ENCODE results near the gene RNF144A. TPM values are rescaled to one million over a fixed set of nuclear protein-coding genes. Genes with fewer than 3 reads are reported as not detected.
A peak's percentile ranks its signal among the peaks of the same experiment; 100 is the strongest.

Gene RNF144A
- total and polyA plus RNA-seq, 2 of the 13 experiments (the other 11 are each of a cell fraction or from before 2014, with no cell fraction given), result 13.9 to 16.5 TPM

GRCh38 chr2:6917071-6917760 lies at the start of gene RNF144A (continued):
- TF ChIP-seq ZBTB43 (CRISPR knock-in tag; conservative IDR thresholded peaks at IDR 0.05) (no peak), SRY (CRISPR knock-in tag; IDR thresholded peaks at IDR 0.05) (peak; percentile 67; the same call in 1 of the 2 replicates), THAP11 (CRISPR knock-in tag; IDR thresholded peaks at IDR 0.05) (no peak), ZNF296 (CRISPR knock-in tag; conservative IDR thresholded peaks at IDR 0.05) (no peak), ZNF678 (CRISPR knock-in tag; IDR thresholded peaks at IDR 0.05) (no peak), SALL1 (CRISPR knock-in tag; IDR thresholded peaks at IDR 0.05) (0 out of 2 replicates have a peak, but pooled peaks have one; percentile 30), SALL2 (CRISPR knock-in tag; IDR thresholded peaks at IDR 0.05) (no peak), TBX3 (IDR thresholded peaks at IDR 0.05; ENCODE audit: borderline replicate concordance) (no peak), ZNF720 (CRISPR knock-in tag; IDR thresholded peaks at IDR 0.05) (no peak), FOXA3 (CRISPR knock-in tag; IDR thresholded peaks at IDR 0.05) (no peak), TFDP2 (CRISPR knock-in tag; IDR thresholded peaks at IDR 0.05) (peak; percentile 41; the same call in 1 of the 2 replicates), ZNF205 (CRISPR knock-in tag; IDR thresholded peaks at IDR 0.05) (0 out of 2 replicates have a peak, but pooled peaks have one; percentile 21), ZBTB3 (CRISPR knock-in tag; IDR thresholded peaks at IDR 0.05; ENCODE audit: borderline replicate concordance, low read depth) (no peak), ZNF501 (CRISPR knock-in tag; IDR thresholded peaks at IDR 0.05) (no peak)
- TF ChIP-seq, protein P1, sequence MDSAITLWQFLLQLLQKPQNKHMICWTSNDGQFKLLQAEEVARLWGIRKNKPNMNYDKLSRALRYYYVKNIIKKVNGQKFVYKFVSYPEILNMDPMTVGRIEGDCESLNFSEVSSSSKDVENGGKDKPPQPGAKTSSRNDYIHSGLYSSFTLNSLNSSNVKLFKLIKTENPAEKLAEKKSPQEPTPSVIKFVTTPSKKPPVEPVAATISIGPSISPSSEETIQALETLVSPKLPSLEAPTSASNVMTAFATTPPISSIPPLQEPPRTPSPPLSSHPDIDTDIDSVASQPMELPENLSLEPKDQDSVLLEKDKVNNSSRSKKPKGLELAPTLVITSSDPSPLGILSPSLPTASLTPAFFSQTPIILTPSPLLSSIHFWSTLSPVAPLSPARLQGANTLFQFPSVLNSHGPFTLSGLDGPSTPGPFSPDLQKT (CRISPR knock-in tag; IDR thresholded peaks at IDR 0.05; ENCODE audit: borderline replicate concordance), result no peak
- TF ChIP-seq, protein P2, sequence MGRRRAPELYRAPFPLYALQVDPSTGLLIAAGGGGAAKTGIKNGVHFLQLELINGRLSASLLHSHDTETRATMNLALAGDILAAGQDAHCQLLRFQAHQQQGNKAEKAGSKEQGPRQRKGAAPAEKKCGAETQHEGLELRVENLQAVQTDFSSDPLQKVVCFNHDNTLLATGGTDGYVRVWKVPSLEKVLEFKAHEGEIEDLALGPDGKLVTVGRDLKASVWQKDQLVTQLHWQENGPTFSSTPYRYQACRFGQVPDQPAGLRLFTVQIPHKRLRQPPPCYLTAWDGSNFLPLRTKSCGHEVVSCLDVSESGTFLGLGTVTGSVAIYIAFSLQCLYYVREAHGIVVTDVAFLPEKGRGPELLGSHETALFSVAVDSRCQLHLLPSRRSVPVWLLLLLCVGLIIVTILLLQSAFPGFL (CRISPR knock-in tag; IDR thresholded peaks at IDR 0.05), result no peak

Measured in HepG2 (cell line).